HG03108 (cell line): ENCODE results near the gene MCU.
A peak's percentile ranks its signal among the peaks of the same experiment; 100 is the strongest.
"Not testable (repeated sequence)": the region's sequence is repeated elsewhere in the genome, so short reads cannot be mapped to it uniquely, and the experiment has no call there.

Source experiments
- ATAC-seq: cut with Tn5 transposase; IDR thresholded peaks from one replicate; pipeline ENCODE4 v1.9.1; 2021; ENCODE audit warnings: moderate library complexity; ENCODE audit not compliant: unreplicated experiment

The MCU gene

GRCh38 chr10:72727130-72727529, 35.2 kb downstream of the MCU start:
- no peak for ATAC-seq

GRCh38 chr10:72728462-72728861, 36.5 kb downstream of the MCU start:
- ATAC-seq = no peak

- ATAC-seq = peak; percentile 71
Observed at GRCh38 chr10:72729528-72729927, 37.6 kb downstream of the MCU start.

- no peak for ATAC-seq
Observed at GRCh38 chr10:72730479-72730878, 38.5 kb downstream of the MCU start.

GRCh38 chr10:72731916-72732419, 40.0 kb downstream of the MCU start:
- no peak for ATAC-seq

GRCh38 chr10:72732521-72732920, 40.6 kb downstream of the MCU start:
- no peak for ATAC-seq

GRCh38 chr10:72733989-72734388, 42.0 kb downstream of the MCU start:
- ATAC-seq = no peak

- no peak for ATAC-seq
Observed at GRCh38 chr10:72735288-72735936, 43.5 kb downstream of the MCU start.

GRCh38 chr10:72736176-72736827, 44.4 kb downstream of the MCU start:
- ATAC-seq = no peak

- ATAC-seq = no peak
Observed at GRCh38 chr10:72736828-72737220, 44.9 kb downstream of the MCU start.

GRCh38 chr10:72737357-72737756, 45.4 kb downstream of the MCU start:
- not testable (repeated sequence) for ATAC-seq

GRCh38 chr10:72738486-72738885, 46.5 kb downstream of the MCU start:
- no peak for ATAC-seq

- no peak for ATAC-seq
Observed at GRCh38 chr10:72740528-72740927, 48.6 kb downstream of the MCU start.

- ATAC-seq = no peak
Observed at GRCh38 chr10:72742092-72742491, 50.1 kb downstream of the MCU start.

- no peak for ATAC-seq
Observed at GRCh38 chr10:72742797-72743196, 50.9 kb downstream of the MCU start.

- ATAC-seq = no peak
Observed at GRCh38 chr10:72744566-72744965, 52.6 kb downstream of the MCU start.

GRCh38 chr10:72746426-72747363, 54.8 kb downstream of the MCU start:
- ATAC-seq = no peak

GRCh38 chr10:72747521-72747920, 55.6 kb downstream of the MCU start:
- ATAC-seq = no peak

GRCh38 chr10:72753760-72754231, 61.9 kb downstream of the MCU start:
- no peak for ATAC-seq

GRCh38 chr10:72754275-72755032, 62.5 kb downstream of the MCU start:
- no peak for ATAC-seq
